Lower leg skin (tissue), 4 donors: ENCODE results near the gene PLAC1. TPM values are rescaled to one million over a fixed set of nuclear protein-coding genes. Genes with fewer than 3 reads are reported as not detected.

Source experiments
- DNase-seq, 2 donors: peaks; one replicate each; pipeline ENCODE4 v3.0.0-alpha.2; 2019; ENCODE audit warnings: low spot score in 2 of 2
- H3K4me3 ChIP-seq: fragments of 200-600 bp; sonication (generic); 2 replicates; pipeline ENCODE4 v1.5.1; 2017; ENCODE audit warnings: mild to moderate bottlenecking, low read depth; ENCODE audit not compliant: poor library complexity, severe bottlenecking
- CTCF ChIP-seq, 3 donors: fragments of 450-650 bp; IDR thresholded peaks; one replicate each; pipeline ENCODE4 v1.5.1; 2016; ENCODE audit warnings: antibody characterized with exemption in 3 of 3, mild to moderate bottlenecking in 3 of 3, moderate library complexity in 2 of 3
- POLR2A ChIP-seq, 2 donors: fragments of 450-650 bp; IDR thresholded peaks; one replicate each; pipeline ENCODE4 v1.6.1; 2016 to 2017; ENCODE audit warnings: antibody characterized with exemption in 2 of 2, mild to moderate bottlenecking in 1 of 2, moderate library complexity in 1 of 2
- WGBS, 2 donors: methylation state at CpG; one replicate each; pipeline ENCODE4 v1.1.5; 2018; 5-methylcytosine and 5-hydroxymethylcytosine counted together
- intact Hi-C: fragments of 100-400 bp; cut with DNase I; formaldehyde crosslinking; loops from one replicate; pipeline ENCODE4 v1.15.0; 2023; ENCODE audit warnings: low total_unique reads
- total RNA-seq, 4 donors: library from RNA; depleted of rRNA; stranded (reverse); fragments of >200 nt; gene quantifications; one replicate each; pipeline ENCODE4 v1.1.0, GENCODE V29; 2016

Gene PLAC1, protein sequence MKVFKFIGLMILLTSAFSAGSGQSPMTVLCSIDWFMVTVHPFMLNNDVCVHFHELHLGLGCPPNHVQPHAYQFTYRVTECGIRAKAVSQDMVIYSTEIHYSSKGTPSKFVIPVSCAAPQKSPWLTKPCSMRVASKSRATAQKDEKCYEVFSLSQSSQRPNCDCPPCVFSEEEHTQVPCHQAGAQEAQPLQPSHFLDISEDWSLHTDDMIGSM
- under 1 TPM in 3 of 4 donors, not detected in 1; 0.22 to 0.53 (median 0.23) TPM for total RNA-seq

DNA sequence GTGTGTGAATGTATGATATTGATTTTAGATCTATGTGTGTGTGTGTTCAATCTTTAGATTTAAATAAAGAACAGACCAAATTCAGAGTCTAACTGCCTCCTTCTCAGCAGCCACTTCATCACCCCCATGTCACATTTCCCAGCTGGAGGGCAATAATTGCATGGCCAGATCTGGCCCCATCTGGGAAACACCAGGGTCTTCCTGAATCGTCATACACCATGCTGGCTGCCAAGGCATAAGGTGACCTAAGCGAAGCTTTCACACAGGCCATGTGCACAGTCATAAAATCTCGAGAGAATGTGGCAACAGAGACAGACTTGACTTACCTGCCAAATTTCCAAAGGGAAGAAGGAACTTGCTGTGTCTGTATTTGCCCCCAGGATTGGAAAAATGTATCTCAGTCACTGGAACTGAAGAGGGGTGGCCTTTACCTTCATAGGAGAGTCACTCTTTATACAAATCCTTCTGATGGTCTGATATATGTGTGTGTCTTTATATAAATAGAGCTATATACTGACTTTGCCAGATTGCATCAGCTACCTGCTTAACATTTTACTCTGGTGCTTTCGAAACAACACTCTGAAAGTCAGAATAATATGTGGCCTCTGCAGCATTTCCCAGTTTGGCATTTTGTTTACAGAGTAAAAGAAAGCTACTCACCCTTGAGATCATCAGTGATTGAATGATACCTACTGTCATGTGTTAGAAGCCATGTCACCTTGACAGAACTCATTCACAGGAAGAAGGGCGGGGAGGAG, at the start of gene PLAC1:
Gene PLAC1 (minus strand): TSS at position 470 of the 758 bp plus-strand sequence. CDS start 91,789 bp downstream, outside the sequence.
- DNase-seq: no peak
- H3K4me3 ChIP-seq: no peak within 1 kb of the TSS
- intact Hi-C loops: no loop called here
- no peak for TF ChIP-seq POLR2A (IDR thresholded peaks at IDR 0.05)
- TF ChIP-seq CTCF (IDR thresholded peaks at IDR 0.05): no peak
- 64 to 79% methylated on average over 5 of the region's 5 CpGs for WGBS, 2 donors

DNA sequence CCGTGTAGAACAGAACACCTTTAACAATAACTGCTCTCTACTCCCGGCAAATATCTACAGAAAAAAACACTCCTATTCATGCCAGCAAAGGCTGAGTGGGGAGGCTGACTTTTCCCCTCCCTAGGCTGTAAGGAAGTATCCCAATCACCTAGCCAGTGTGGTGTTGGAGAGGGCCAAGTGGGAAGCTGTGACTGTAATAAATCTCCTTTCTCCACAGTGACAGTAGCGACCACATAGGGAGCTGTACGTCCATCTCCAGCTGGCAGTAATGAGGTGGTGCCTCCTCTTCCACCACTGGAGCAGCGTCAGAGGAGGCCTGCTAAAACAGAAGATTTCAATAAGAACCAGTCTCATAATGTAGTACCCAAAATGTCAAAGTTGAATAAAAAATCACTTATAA, 47.9 kb upstream of the PLAC1 start:
- intact Hi-C loops: no loop called here
- TF ChIP-seq POLR2A (IDR thresholded peaks at IDR 0.05): no peak
- TF ChIP-seq CTCF (IDR thresholded peaks at IDR 0.05): no peak
- H3K4me3 ChIP-seq: no peak overlapping the region
- no peak for DNase-seq
- 65 to 70% methylated on average over 5 of the region's 5 CpGs for WGBS, 2 donors

- 73 to 94% methylated on average over 1 of the region's 1 CpG for WGBS, 2 donors
- intact Hi-C loops: no loop called here
- no peak for DNase-seq
- no peak overlapping the region for H3K4me3 ChIP-seq
- TF ChIP-seq CTCF (IDR thresholded peaks at IDR 0.05): no peak
- TF ChIP-seq POLR2A (IDR thresholded peaks at IDR 0.05): no peak
Observed at GRCh38 chrX:134695999-134696398, 37.7 kb upstream of the PLAC1 start.

DNA sequence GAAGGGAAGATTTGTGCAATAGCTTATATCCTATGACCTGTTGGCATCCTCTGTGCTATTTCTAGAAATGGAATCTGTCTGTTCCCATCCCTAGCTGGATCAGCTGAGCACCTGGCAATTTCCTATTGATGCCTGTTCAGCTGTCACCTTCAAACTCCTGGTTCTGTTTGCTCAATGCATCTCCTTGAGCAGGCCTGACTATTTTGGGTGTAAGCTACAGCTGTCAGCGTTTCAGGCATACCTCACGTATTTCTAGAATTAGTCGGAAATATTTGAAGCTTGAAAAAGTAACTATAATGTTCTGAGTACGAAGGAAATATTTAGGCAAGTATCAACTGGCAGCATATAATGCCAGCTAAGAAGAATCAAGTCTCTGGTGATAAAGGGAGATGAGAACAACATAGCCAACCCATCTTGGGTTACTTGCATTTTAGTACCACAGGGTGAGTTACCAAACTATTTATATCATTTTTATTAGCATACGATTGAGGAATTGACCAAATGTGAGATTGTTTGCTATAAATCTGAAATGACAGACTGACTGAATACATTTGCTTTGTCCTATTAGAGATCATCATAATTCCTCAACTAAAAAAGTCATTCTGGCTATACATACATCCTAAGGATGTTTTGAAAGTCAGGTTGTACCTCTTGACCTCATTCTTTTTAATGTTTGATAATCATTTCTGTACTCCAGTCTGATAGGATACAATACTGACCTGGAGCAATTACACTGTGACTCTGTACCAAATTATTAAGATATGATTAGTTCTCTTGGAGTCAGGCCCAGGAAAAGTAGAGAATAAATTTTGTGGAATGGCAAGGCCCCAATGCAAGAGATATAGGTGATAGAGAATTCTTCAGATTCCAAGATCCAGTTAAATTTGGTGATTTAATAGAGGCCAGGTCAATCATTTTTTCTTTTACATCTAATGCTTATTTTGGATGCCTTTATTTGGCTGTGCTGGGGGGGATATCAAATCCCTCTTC, 36.4 kb upstream of the PLAC1 start:
- WGBS, 2 donors: 68 to 69% methylated on average over 5 of the region's 5 CpGs
- TF ChIP-seq POLR2A (IDR thresholded peaks at IDR 0.05) (no peak), CTCF (IDR thresholded peaks at IDR 0.05) (no peak)
- intact Hi-C loops: no loop called here
- no peak for DNase-seq
- no peak overlapping the region for H3K4me3 ChIP-seq

DNA sequence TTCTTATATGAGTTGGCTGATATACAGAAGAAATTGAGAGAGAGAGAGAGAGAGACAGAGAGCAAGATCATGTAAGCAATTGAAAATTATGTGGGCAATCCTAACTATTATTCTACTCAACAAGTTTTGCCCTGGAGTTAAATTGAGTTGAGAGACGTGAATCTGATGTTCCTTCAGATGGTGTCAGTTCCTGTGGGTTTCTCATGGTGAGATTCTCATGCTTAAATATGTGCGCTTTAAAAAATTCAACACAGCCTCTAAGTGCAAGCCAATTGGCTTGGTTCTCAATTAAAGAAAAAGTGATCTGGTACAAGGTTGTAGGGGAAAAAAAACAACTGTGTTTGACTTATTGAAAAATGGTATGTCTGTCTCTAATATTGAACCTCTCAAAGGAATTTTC, 35.4 kb upstream of the PLAC1 start:
- no peak overlapping the region for H3K4me3 ChIP-seq
- 54 to 86% methylated on average over 2 of the region's 2 CpGs for WGBS, 2 donors
- no peak for DNase-seq
- intact Hi-C loops: no loop called here
- no peak for TF ChIP-seq POLR2A (IDR thresholded peaks at IDR 0.05)
- no peak for TF ChIP-seq CTCF (IDR thresholded peaks at IDR 0.05)
